AG10803 (cell line): ENCODE results near the gene ARHGAP28.

Experiments
- DNase-seq: peaks from one replicate; pipeline ENCODE4 v3.0.0; 2010; ENCODE audit warnings: low read depth
- H3K4me3 ChIP-seq: 2 replicates; pipeline ENCODE4 v1.5.1; 2011; ENCODE audit warnings: mild to moderate bottlenecking, low read length, control low read depth
- TF ChIP-seq, protein P1 (sequence below): conservative IDR thresholded peaks from 2 replicates; pipeline ENCODE4 v1.5.1; 2011; ENCODE audit warnings: mild to moderate bottlenecking, low read length, control low read depth, inconsistent platforms

Gene ARHGAP28

GRCh38 chr18:6959110-6959509, 229.6 kb downstream of the ARHGAP28 start:
- no peak for DNase-seq
- no peak overlapping the region for H3K4me3 ChIP-seq
- TF ChIP-seq, protein P1, sequence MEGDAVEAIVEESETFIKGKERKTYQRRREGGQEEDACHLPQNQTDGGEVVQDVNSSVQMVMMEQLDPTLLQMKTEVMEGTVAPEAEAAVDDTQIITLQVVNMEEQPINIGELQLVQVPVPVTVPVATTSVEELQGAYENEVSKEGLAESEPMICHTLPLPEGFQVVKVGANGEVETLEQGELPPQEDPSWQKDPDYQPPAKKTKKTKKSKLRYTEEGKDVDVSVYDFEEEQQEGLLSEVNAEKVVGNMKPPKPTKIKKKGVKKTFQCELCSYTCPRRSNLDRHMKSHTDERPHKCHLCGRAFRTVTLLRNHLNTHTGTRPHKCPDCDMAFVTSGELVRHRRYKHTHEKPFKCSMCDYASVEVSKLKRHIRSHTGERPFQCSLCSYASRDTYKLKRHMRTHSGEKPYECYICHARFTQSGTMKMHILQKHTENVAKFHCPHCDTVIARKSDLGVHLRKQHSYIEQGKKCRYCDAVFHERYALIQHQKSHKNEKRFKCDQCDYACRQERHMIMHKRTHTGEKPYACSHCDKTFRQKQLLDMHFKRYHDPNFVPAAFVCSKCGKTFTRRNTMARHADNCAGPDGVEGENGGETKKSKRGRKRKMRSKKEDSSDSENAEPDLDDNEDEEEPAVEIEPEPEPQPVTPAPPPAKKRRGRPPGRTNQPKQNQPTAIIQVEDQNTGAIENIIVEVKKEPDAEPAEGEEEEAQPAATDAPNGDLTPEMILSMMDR, result no peak

DNA sequence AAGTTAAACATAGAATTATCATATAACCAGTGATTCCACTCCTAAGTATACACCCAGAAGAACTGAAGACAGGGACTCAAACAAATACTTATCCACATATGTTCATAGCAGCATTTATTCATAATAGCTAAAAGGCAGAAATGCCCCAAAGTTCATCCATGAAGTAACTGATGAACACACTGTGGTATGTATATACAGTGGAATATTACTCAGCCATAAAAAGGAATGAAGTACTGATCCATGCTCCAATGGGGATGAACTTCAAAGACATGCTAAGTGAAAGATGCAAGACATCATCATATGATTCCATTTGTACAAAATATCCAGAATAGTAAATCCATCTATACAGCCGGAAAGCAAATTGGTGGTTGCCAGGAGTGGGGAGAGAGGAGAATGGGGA, 230.6 kb downstream of the ARHGAP28 start:
- H3K4me3 ChIP-seq, result no peak overlapping the region
- TF ChIP-seq, protein P1, result no peak
- DNase-seq, result no peak

DNA sequence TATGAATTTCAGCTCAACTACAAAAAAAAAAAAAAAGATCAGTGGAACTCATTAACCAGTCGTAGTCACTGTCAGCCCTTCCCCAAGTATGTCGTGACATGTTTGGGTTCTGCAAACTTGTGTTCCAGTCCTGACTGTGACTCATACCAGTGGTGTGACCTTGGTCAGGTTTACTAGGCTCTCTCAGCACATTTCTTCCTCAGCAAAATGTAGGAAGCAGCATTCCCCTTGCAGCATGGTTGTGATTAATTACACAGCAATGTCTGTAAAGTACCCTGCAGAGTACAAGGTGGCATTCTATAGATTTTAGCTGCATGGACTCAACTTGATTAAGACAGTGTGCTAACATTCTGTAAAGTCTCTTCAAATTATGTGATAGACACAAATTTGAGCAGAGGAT, 231.1 kb downstream of the ARHGAP28 start:
- TF ChIP-seq, protein P1, result no peak
- peak; percentile 26 for DNase-seq
- no peak overlapping the region for H3K4me3 ChIP-seq

DNA sequence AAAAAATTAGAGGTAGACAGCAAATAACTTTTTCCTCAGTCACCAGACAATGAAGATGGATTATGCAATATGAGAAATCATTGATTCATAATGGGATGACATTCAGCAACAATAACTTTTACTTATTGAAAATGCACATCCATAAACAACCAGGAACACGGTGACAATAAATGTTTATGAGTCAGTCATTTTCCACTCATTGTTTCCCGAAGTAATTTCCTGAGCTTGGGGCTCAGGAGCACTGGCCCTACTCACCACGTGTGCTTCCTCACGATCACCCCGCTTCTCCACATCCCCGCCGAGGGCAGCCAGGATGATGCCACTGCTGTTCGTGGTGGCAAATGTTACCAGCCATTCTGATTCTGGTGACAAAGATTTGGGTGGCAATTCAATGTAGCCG, 231.8 kb downstream of the ARHGAP28 start:
- DNase-seq, result no peak
- H3K4me3 ChIP-seq, result no peak overlapping the region
- TF ChIP-seq, protein P1, result no peak

DNA sequence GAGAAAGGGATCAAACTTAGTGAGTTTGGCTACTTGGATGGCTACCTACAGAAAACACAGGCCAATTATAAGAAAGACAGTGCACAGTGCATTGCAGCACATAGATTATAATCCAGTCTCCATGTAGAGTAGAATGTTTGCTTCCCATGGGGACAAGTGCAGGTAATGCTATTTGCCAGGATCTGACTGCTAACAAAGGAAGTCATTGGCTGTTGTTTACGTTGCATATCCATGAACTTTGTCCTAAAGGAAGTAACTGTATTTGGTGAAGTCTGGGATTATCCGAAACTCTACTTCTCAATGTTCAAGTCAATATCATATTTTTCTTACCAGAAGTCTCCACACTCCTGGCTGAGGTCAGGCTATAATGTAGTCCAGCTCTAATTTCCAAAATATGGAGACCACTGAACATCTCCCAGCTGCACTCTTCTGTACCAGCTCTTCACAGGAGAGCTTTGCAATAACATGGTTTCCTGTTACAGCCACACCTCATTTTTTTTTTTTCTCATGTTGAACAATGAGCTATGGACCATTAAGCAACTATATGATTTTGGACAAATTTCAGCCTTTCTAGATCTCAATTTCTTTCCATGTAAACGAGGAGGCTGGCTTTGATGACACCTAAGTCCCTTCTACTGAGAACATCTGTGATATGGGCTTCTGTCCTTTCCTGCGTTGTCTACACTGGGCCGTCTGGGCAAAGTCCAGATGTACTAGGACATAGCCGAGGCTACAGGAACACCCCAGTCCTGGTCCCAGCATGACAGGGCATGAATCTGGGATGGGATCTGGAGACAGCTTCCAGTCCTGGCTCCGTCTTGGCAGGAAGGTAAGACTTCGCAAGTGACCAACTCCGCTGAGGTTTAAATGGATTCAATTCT, 233.3 kb downstream of the ARHGAP28 start:
- TF ChIP-seq, protein P1, result no peak
- no peak overlapping the region for H3K4me3 ChIP-seq
- no peak for DNase-seq

GRCh38 chr18:6963452-6964097, 234.1 kb downstream of the ARHGAP28 start:
- H3K4me3 ChIP-seq, result no peak overlapping the region
- TF ChIP-seq, protein P1, result no peak
- DNase-seq, result no peak
